ENCODE measurements around the gene PTGES2. TPM values are rescaled to one million over a fixed set of nuclear protein-coding genes. Genes with fewer than 3 reads are reported as not detected.

Gene PTGES2
- total and polyA plus RNA-seq, 2 of the 13 experiments (the other 11 are each of a cell fraction or from before 2014, with no cell fraction given): 63.7 to 79.8 TPM

- TF ChIP-seq ZBTB26 (CRISPR knock-in tag; IDR thresholded peaks at IDR 0.05; ENCODE audit: borderline replicate concordance) (0 out of 2 replicates have a peak, but pooled peaks have one; percentile 26), SIX4 (CRISPR knock-in tag; IDR thresholded peaks at IDR 0.05) (0 out of 2 replicates have a peak, but pooled peaks have one; percentile 41), RXRB (CRISPR knock-in tag; IDR thresholded peaks at IDR 0.05; ENCODE audit: borderline replicate concordance) (peak; percentile 87)
Observed at GRCh38 chr9:128104171-128104618, 23.3 kb downstream of the PTGES2 start (continued).

- H3K4me3 ChIP-seq (replicated peaks in 1 of 3; ENCODE audit: insufficient read depth in 1 of 3, low read depth in 2 of 3, low read length in 3 of 3): peak overlapping the region in 1 of 3 experiments; percentile 38; a peak in 2 of 6 replicates
- POLR2A ChIA-PET: interaction anchor here (0.7 to 2.7 kb wide), 17 partner anchors 9 to 153 kb away, joined by 3 to 40 read pairs (median 5); partner anchors contain the start of genes EEIG1, NAIF1 and SLC25A25
- ATAC-seq: peak; percentile 36
- H2AFZ ChIP-seq (ENCODE audit: low read length): no peak overlapping the region
- peaks cover 23 to 55% of the 10 kb centered on the region in 2 experiments for H3K36me3 ChIP-seq (replicated peaks in 1 of 2; ENCODE audit: control insufficient read depth in 1 of 2, insufficient read depth in 2 of 2, low read length in 2 of 2)
- peaks cover 30% of the 10 kb centered on the region for H3K79me2 ChIP-seq (ENCODE audit: insufficient read depth, low read length)
- FAIRE-seq: no peak
- no TSS peak for BruUV-seq (replicated peaks)
- in situ Hi-C loops (cut with HindIII; ENCODE audit: extremely low pct_ligation_motif_present, low pct_unique_long_range_greater_than_20kb) (no loop called here), intact Hi-C loops (cut with micrococcal nuclease; ENCODE audit: unreplicated experiment) (loop anchor here (1.0 to 5.0 kb wide), 2 partner anchors 12 to 36 kb away; partner anchors contain the start of genes NAIF1 and SLC25A25)
- H3K4me2 ChIP-seq (ENCODE audit: low read depth, low read length): peak overlapping the region; percentile 61
- H3K27me3 ChIP-seq (ENCODE audit: control insufficient read depth in 1 of 2, insufficient read depth in 2 of 2, low read length in 2 of 2): no peaks in the 10 kb centered on the region; a peak in 1 of 5 replicates
- no peaks in the 10 kb centered on the region for H3K9me3 ChIP-seq (ENCODE audit: low read length)
- peaks cover 17% of the 10 kb centered on the region; the same call in 1 of the 2 replicates for H4K20me1 ChIP-seq (ENCODE audit: insufficient read depth, low read length)
- CTCF ChIA-PET (ENCODE audit: low intra/inter-chr PET ratio, low total read pairs): interaction anchor here (1.3 to 2.6 kb wide), 2 partner anchors 14 to 20 kb away, joined by 5 to 14 read pairs; no protein-coding TSS in a partner anchor
- WGBS (ENCODE audit: low lambda C conversion rate): 15% methylated on average over 5 of the region's 8 CpGs
- peak overlapping the region; percentile 62 for H3K9ac ChIP-seq (ENCODE audit: insufficient read depth, low read depth, low read length)
- DNase-seq (ENCODE audit: low spot score): peak; percentile 41
- H3K27ac ChIP-seq (ENCODE audit: extremely low read length, insufficient read depth, low read length): peak overlapping the region; percentile 90
- peaks cover 91% of the 10 kb centered on the region for H3K4me1 ChIP-seq (ENCODE audit: insufficient read depth, low read length)
- TF ChIP-seq ZNF816 (CRISPR knock-in tag; IDR thresholded peaks at IDR 0.05; ENCODE audit: borderline replicate concordance) (no peak), JUND (CRISPR knock-in tag; IDR thresholded peaks at IDR 0.05) (peak; percentile 10; the same call in 1 of the 2 replicates), PHF8 (CRISPR knock-in tag; IDR thresholded peaks at IDR 0.05) (peak; percentile 2; the same call in 1 of the 2 replicates), STAG1 (CRISPR knock-in tag; IDR thresholded peaks at IDR 0.05) (peak; percentile 29; the same call in 1 of the 2 replicates), ZFP37 (CRISPR knock-in tag; IDR thresholded peaks at IDR 0.05; ENCODE audit: borderline replicate concordance) (no peak), MTERF4 (CRISPR knock-in tag; IDR thresholded peaks at IDR 0.05) (0 out of 2 replicates have a peak, but pooled peaks have one; percentile 17), ZNF850 (CRISPR knock-in tag; conservative IDR thresholded peaks at IDR 0.05) (0 out of 2 replicates have a peak, but pooled peaks have one; percentile 57), CTCF (CRISPR knock-in tag; IDR thresholded peaks at IDR 0.05) (peak; percentile 65), POLR2G (IDR thresholded peaks at IDR 0.05; ENCODE audit: low read depth, low read length) (0 out of 2 replicates have a peak, but pooled peaks have one; percentile 12), RAD21 (CRISPR knock-in tag; IDR thresholded peaks at IDR 0.05) (peak; percentile 39; the same call in 1 of the 2 replicates), U2AF1 (optimal IDR thresholded peaks at IDR 0.05; ENCODE audit: low read depth, low read length) (peak; percentile 34), ZNF703 (CRISPR knock-in tag; IDR thresholded peaks at IDR 0.05; ENCODE audit: borderline replicate concordance) (0 out of 2 replicates have a peak, but pooled peaks have one; percentile 4), HBP1 (CRISPR knock-in tag; IDR thresholded peaks at IDR 0.05; ENCODE audit: low read depth) (0 out of 2 replicates have a peak, but pooled peaks have one; percentile 9), AGO2 (optimal IDR thresholded peaks at IDR 0.05; ENCODE audit: low read depth, low read length) (peak; percentile 25)
Observed at GRCh38 chr9:128103589-128103962, 24.0 kb downstream of the PTGES2 start.
